DMS53 treated with DMSO at 0.1 percent for 48 hours (cell line): Measurements from ENCODE around the gene PWWP2B.

Experiments used
- DNase-seq: peaks from one replicate; lab custom pipeline; 2025; ENCODE audit not compliant: unreplicated experiment; lab: John Stamatoyannopoulos, UW

Gene PWWP2B

DNA sequence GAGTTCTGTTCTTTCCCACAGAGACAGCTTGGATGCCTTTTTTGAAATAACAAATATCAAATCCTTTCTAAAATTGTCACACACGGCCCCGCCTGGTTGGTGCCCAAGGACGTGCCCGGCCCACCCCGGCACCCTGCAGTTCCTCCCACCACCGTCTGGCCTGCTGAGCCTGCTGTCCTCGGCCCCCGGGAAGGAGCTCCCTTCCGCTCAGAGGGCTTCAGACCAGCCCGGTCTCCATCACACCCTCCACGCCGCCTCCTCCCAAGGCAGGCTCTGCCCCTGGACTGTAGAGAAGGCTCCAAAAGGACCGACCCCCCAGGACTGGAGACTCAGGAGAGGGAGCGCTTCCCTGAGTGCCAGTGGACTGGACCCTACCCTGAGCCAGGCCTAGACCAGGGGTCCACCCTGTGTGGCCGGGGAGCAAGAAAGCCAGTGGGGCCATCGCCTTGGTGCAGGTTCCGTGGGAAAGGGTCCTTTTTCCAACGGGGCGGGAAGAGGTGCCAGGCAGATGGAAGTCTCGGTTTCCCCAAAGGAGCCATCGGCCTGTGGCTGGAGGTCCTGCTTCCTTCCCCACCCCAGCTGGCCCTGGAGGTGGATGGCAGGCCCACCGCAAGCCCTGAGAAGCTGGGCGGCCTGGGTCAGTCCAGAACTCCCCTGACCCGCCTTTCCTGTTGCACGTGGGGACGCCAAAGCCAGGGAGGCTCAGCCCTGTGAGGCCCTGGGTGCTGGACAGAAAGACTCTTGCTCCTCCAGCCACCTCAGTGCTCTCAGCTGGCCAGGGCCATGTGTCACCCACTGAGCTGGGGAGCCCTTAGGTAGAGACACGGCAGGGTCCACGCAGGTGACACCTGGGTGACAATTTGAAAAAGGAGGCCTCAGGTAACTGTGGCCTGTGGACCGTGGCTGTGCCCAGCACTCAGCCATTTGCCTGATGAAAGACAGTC, 69.8 kb downstream of the PWWP2B start:
- no peak for DNase-seq
